Calu3 (cell line): ENCODE data around the gene MEGF9. TPM values are rescaled to one million over a fixed set of nuclear protein-coding genes. Genes with fewer than 3 reads are reported as not detected.

Experiments used
- BruUV-seq: library from RNA; stranded (reverse); fragments of 400-500 nt; replicated peaks from 2 replicates; lab custom pipeline; 2021; lab: Mats Ljungman, UMichigan
- CTCF ChIA-PET: fragments of 300-600 bp; sonication (Branson Sonifier 250); formaldehyde crosslinking; loops from one replicate; lab custom pipeline; 2022; ENCODE audit warnings: antibody characterized with exemption; lab: Charles Lee
- DNase-seq: peaks from one replicate; pipeline ENCODE4 v3.0.0; 2022
- H3K27ac Mint-ChIP-seq: one replicate; pipeline ENCODE4 v1.8.0; 2022; ENCODE audit warnings: mixed read lengths; ENCODE audit not compliant: unreplicated experiment
- H3K27me3 Mint-ChIP-seq: one replicate; pipeline ENCODE4 v1.8.0; 2022; ENCODE audit warnings: mixed read lengths; ENCODE audit not compliant: unreplicated experiment
- H3K36me3 Mint-ChIP-seq: one replicate; pipeline ENCODE4 v1.8.0; 2022; ENCODE audit warnings: mild to moderate bottlenecking, moderate library complexity, mixed read lengths; ENCODE audit not compliant: insufficient read depth, unreplicated experiment
- H3K4me1 Mint-ChIP-seq: one replicate; pipeline ENCODE4 v1.8.0; 2022; ENCODE audit warnings: mild to moderate bottlenecking, low read depth, mixed read lengths; ENCODE audit not compliant: unreplicated experiment
- H3K4me3 Mint-ChIP-seq: one replicate; pipeline ENCODE4 v1.8.0; 2022; ENCODE audit warnings: mild to moderate bottlenecking, low read depth, moderate library complexity, mixed read lengths; ENCODE audit not compliant: unreplicated experiment
- H3K9me3 Mint-ChIP-seq: one replicate; pipeline ENCODE4 v1.8.0; 2022; ENCODE audit warnings: low read depth, mixed read lengths; ENCODE audit not compliant: unreplicated experiment
- intact Hi-C: fragments of 100-400 bp; cut with micrococcal nuclease; formaldehyde crosslinking; loops from one replicate; pipeline ENCODE4 v1.10.0; 2022; ENCODE audit not compliant: unreplicated experiment
- total RNA-seq: library from RNA; stranded (reverse); gene quantifications from 2 replicates; pipeline ENCODE4 v1.2.3, GENCODE V29; 2022
- TF ChIP-seq, protein P1 (sequence below): fragments of 200-600 bp; IDR thresholded peaks from one replicate; pipeline ENCODE4 v1.8.0; 2022; ENCODE audit warnings: antibody characterized with exemption; ENCODE audit not compliant: unreplicated experiment

Gene MEGF9
- total RNA-seq, 1 experiment from 2014 or later, result 7.1 TPM

DNA sequence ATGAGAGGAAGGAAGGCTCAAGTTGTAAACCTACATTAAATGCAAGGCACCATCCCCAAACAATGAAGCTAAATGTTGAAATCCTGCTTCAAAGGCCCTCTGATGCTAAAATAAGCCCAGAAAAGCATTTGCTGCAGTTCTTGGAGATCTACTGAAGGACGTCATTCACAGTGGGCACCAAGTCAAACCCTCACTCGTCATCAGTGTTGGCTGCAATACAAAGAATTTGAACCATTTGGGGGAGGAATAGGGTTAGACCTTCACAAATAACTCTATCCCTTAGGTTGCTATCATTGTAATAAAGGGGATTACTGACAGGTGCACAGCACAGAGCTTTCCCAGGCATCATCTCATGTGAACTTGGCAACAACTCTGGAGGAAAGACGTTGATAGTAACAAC, 9.3 kb upstream of the MEGF9 start:
- Mint-ChIP-seq H3K27me3 (peaks cover 13% of the 10 kb centered on the region), H3K4me3 (no peak overlapping the region), H3K9me3 (no peaks in the 10 kb centered on the region), H3K36me3 (no peaks in the 10 kb centered on the region), H3K27ac (no peak overlapping the region), H3K4me1 (peaks cover 9% of the 10 kb centered on the region)
- no TSS peak for BruUV-seq
- intact Hi-C loops, result no loop called here
- DNase-seq, result no peak
- CTCF ChIA-PET, result no interaction called here
- TF ChIP-seq, protein P1, sequence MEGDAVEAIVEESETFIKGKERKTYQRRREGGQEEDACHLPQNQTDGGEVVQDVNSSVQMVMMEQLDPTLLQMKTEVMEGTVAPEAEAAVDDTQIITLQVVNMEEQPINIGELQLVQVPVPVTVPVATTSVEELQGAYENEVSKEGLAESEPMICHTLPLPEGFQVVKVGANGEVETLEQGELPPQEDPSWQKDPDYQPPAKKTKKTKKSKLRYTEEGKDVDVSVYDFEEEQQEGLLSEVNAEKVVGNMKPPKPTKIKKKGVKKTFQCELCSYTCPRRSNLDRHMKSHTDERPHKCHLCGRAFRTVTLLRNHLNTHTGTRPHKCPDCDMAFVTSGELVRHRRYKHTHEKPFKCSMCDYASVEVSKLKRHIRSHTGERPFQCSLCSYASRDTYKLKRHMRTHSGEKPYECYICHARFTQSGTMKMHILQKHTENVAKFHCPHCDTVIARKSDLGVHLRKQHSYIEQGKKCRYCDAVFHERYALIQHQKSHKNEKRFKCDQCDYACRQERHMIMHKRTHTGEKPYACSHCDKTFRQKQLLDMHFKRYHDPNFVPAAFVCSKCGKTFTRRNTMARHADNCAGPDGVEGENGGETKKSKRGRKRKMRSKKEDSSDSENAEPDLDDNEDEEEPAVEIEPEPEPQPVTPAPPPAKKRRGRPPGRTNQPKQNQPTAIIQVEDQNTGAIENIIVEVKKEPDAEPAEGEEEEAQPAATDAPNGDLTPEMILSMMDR, result no peak

- Mint-ChIP-seq H3K4me1 (peaks cover 9% of the 10 kb centered on the region), H3K4me3 (no peak overlapping the region), H3K9me3 (no peaks in the 10 kb centered on the region), H3K27me3 (no peaks in the 10 kb centered on the region), H3K27ac (no peak overlapping the region), H3K36me3 (no peaks in the 10 kb centered on the region)
- BruUV-seq, result no TSS peak
- TF ChIP-seq, protein P1, result no peak
- CTCF ChIA-PET, result no interaction called here
- no peak for DNase-seq
- intact Hi-C loops, result no loop called here
Observed at GRCh38 chr9:120720404-120720803, 6.1 kb upstream of the MEGF9 start.

DNA sequence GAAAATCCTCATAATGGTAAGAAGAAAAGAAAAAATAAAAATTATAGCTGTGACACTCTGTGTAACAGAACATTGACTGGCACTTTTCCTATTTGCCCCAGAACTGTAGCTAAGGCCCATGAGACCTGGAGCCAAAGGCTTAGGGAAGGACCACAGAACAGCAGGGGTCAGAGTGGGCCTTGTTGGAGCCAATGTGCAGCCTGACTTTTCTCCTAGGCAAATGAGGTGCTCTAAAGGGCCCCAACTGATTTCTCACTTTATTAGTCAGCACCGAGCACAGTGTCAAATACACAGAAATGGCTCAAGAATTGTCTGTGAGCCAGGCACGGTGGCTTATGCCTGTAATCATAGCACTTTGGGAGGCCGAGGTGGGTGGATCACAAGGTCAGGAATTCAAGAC, 4.0 kb upstream of the MEGF9 start:
- no peaks in the 10 kb centered on the region for H3K9me3 Mint-ChIP-seq
- BruUV-seq, result no TSS peak
- CTCF ChIA-PET, result no interaction called here
- no peak overlapping the region for H3K4me3 Mint-ChIP-seq
- no peaks in the 10 kb centered on the region for H3K27me3 Mint-ChIP-seq
- H3K4me1 Mint-ChIP-seq, result peaks cover 10% of the 10 kb centered on the region
- peaks cover 17% of the 10 kb centered on the region for H3K36me3 Mint-ChIP-seq
- TF ChIP-seq, protein P1, result no peak
- intact Hi-C loops, result no loop called here
- no peak for DNase-seq
- no peak overlapping the region for H3K27ac Mint-ChIP-seq

GRCh38 chr9:120717176-120717575, 2.9 kb upstream of the MEGF9 start:
- peaks cover 21% of the 10 kb centered on the region for H3K36me3 Mint-ChIP-seq
- no TSS peak for BruUV-seq
- intact Hi-C loops, result no loop called here
- peaks cover 16% of the 10 kb centered on the region for H3K4me1 Mint-ChIP-seq
- H3K27ac Mint-ChIP-seq, result no peak overlapping the region
- TF ChIP-seq, protein P1, result no peak
- no peaks in the 10 kb centered on the region for H3K27me3 Mint-ChIP-seq
- no peak for DNase-seq
- H3K9me3 Mint-ChIP-seq, result no peaks in the 10 kb centered on the region
- H3K4me3 Mint-ChIP-seq, result no peak overlapping the region
- CTCF ChIA-PET, result interaction anchor here (0.6 kb wide), 1 partner anchor 65 kb away, joined by 5 read pairs; no protein-coding TSS in a partner anchor
